DND-41 (cell line): ENCODE results near the gene IL1RAPL2.

Experiments
- EZH2 ChIP-seq: IDR thresholded peaks from 3 replicates; pipeline ENCODE4 v1.6.1; 2012; ENCODE audit warnings: borderline replicate concordance, low read depth, mild to moderate bottlenecking, moderate library complexity, low read length, inconsistent platforms; ENCODE audit not compliant: severe bottlenecking
- TF ChIP-seq, protein P1 (sequence below): IDR thresholded peaks from 2 replicates; pipeline ENCODE4 v1.5.1; 2012; ENCODE audit warnings: borderline replicate concordance, low read length, moderate library complexity, mild to moderate bottlenecking; ENCODE audit not compliant: poor library complexity, severe bottlenecking; ENCODE audit errors: extremely low read depth

DNA sequence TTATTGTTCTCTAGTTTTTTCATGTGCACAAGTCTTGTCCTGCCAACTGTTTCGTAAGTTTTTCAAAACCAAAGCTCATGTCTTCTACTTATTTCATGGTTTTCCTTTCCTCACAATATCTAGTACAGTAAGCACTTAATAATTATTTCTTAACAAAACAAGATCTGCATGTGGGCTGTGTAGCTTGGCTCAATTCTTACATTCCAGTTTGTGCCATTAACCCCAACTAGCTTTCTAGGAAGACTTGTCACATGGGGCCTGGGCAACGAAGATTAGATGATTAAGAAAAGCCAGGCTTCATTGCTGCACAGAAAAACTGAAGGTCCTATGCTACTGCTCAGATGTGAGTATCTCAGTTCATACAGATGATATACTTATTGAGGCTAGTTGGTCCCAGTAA is 809.8 kb downstream of the IL1RAPL2 start:
- TF ChIP-seq, protein P1, sequence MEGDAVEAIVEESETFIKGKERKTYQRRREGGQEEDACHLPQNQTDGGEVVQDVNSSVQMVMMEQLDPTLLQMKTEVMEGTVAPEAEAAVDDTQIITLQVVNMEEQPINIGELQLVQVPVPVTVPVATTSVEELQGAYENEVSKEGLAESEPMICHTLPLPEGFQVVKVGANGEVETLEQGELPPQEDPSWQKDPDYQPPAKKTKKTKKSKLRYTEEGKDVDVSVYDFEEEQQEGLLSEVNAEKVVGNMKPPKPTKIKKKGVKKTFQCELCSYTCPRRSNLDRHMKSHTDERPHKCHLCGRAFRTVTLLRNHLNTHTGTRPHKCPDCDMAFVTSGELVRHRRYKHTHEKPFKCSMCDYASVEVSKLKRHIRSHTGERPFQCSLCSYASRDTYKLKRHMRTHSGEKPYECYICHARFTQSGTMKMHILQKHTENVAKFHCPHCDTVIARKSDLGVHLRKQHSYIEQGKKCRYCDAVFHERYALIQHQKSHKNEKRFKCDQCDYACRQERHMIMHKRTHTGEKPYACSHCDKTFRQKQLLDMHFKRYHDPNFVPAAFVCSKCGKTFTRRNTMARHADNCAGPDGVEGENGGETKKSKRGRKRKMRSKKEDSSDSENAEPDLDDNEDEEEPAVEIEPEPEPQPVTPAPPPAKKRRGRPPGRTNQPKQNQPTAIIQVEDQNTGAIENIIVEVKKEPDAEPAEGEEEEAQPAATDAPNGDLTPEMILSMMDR = no peak
- TF ChIP-seq EZH2 = no peak
